Stimulated activated CD4-positive, alpha-beta T cell treated with anti-CD3 and anti-CD28 coated beads, Interleukin-2, amount 100 ng/mL, for 4 hours (primary cell): Measurements from ENCODE around the gene CX3CR1.
"Not testable (repeated sequence)": the region's sequence is repeated elsewhere in the genome, so short reads cannot be mapped to it uniquely, and the experiment has no call there.

ENCODE experiments used
- DNase-seq: peaks from one replicate; pipeline ENCODE4 v3.0.0-alpha.2; 2020; ENCODE audit warnings: low read depth

CX3CR1 gene

DNA sequence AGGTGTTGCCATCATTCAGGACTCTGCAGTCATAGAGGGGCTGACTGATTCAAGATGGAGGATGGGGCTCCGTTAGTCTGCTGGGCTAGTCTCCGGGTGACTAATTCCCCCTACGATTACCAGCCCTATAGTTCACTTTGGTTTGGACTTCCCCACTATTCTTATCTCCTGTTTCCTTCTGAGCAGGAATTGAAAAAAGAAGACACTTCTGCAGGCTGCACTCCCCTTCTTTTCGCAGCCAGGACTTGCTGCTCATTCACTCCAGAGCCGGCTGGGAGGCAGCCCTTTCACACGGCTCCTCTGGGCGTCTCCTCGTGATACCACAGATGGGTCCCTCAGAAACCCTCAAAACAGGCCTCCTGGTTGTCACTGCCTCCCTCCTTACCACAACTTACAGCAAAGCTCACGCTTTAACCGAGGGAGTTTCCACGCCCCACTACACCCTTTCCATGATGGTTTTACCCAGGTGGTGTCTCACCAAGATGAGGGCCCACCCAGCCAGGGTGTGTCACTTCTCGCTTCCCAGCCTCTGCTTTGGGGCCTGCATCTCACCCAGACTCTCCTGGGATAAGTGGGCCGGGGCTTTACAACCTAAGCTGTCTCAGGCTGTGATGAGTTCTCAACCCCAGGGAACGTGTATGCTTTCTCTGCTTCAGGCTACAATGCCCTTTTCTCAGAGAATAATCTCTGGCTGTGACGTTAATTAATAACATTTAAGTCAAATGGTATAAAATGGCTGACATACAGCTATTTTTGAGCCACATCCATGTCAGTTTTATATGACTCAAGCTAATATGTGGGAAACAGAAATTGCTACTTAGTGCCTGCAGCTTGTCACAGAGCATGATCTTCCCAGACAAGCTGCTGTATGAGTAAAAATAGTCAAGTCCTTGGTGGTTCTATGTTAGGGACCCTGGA, 11.9 kb downstream of the CX3CR1 start:
- peak; percentile 59 for DNase-seq

DNA sequence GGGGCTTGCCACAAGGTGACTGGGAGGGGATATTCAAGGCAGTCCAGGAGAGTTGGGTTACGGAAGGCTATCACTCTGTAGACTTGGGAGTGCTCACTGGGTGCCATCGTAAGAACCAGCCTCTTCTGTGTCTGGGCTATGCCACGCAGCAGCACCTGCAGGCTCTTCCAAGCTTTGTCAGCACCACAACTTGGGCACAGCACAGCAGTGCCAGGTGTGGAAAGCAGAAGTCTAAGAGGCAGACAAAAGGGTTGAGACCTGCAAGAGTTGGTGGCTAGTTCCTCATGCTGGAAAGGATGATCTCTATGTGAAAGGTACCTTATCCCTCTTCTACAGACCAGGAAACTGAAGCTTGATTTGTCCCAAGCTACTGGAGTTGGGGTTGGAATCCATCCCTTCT, 15.8 kb downstream of the CX3CR1 start:
- DNase-seq: no peak

DNA sequence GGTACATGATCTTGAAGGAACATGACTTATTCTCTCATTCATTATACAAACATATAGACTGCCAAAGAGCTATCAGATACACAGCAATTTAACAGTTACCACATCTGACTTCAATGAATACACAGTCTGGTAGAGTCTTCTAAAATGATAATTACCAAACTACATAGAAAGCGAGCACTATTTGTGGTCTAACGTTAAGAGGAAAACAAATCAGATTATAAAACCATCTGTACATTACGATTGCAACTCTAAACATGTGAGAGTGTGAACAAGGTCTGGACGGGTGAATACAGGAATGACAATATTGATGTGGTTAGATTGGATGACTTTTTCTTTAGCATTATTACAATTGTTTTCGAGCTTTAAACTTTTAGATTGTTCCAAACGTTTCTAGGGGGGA, 16.3 kb downstream of the CX3CR1 start:
- DNase-seq: no peak

DNA sequence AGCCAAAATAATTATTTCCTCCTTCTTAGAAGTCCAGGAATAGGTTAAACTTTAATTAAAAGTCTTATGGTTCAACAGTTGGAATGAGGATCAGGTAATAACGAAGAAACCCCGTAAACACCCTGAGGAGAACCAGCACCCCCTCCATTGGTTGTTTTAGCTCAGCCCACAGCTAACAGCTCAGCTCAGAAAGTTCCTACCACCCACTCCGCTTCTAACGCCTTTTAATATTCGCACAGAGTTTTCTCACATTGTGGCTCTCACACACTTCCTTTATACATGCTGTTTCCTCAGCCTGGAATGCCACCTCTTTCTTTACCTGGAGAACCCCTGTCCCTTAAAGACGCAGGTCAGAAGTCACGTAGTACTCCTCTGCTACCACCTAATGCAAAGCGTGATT, 17.0 kb downstream of the CX3CR1 start:
- no peak for DNase-seq

DNA sequence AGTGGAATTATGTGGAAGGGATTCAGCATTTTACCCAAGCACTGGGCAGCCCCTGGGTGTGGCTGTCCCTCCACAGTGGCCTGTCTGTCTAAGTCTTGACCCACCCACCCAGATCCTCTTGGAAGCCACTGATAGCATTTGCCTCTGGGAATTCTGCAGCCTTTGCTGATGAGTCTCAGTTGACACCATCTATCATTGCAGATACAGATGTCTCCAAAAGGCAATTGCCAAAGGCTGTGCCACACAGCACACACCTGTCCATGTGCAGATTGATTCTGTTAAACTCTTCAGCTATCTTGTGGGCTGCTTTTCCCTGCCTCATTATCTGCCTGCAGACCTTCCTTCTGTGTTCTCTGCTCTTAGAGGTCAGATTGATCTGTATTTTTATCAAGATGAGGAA, 18.1 kb downstream of the CX3CR1 start:
- DNase-seq: no peak

DNA sequence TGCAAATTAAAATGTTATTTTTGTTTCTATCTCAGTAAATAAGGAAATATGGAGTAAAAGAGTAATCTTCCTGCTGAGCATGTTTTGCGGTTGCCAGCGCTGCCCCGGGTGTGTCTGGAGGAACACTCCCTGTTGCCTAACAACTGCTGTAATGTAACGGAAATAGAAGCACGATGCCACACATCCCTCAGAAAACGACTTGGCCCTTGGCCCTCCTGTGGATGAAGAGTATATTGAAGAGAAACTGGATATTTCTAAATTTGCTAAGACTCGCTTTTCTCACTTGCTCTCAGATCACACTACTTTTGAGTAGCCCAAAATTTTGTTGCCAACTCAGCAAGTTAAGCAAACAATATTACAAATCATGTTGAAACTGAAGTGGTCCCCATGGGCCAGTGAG, 18.9 kb downstream of the CX3CR1 start:
- peak; percentile 4 for DNase-seq

DNA sequence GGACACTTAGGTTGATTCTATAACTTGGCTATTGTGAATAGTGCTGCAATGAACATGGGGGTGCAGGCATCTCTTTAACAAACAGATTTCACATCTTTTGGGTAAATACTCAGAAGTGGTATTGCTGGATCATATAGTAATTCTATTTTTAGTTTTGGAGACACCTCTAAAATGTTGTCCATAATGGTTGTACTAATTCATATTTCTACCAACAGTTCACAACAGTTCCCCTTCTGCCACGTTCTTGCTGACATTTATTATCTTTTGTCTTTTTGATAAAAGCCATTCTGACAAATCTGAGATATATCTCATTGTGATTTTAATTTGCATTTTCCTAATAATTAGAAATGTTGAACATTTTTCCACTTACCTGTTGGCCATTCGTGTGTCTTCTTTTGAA, 19.5 kb downstream of the CX3CR1 start:
- DNase-seq: no peak

DNA sequence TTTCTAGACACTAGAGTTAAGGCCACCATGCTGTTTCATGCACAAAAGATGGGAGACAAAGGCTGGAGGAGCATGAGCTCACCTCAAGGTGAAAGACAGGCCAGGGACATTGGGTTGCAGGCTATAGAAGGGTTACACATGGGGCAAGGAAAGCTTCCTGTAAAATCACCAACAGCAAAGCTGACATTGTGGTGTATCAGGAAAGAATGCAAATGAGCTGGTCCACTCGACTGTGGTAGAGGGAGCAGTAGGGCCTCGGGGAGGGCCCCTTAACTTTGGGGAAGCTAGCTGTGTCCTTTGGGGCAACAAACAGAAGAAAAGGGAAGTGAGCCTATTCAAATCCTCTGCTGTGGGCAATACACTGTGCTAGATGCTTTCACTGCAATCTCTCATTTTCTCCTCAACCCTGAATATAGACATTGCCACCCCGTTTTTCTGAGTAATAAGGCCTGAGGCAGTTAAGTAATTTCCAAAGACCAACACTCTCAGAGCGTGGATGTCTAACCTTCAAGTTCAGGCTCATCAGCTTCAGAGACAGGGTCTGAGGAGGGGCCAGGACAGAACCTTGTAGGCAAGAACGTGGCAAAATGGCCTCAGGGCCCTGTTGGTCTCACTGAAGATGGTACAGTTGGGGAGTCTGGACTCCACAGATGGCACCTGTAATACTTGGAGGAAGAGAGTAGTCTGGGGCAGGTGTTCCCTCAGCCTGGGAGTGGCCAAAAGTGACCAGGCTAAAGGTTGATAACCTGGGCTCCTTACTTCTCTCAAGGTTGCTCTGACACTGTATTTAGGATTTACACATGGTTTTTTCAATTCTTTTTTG, 24.1 kb downstream of the CX3CR1 start:
- no peak for DNase-seq

DNA sequence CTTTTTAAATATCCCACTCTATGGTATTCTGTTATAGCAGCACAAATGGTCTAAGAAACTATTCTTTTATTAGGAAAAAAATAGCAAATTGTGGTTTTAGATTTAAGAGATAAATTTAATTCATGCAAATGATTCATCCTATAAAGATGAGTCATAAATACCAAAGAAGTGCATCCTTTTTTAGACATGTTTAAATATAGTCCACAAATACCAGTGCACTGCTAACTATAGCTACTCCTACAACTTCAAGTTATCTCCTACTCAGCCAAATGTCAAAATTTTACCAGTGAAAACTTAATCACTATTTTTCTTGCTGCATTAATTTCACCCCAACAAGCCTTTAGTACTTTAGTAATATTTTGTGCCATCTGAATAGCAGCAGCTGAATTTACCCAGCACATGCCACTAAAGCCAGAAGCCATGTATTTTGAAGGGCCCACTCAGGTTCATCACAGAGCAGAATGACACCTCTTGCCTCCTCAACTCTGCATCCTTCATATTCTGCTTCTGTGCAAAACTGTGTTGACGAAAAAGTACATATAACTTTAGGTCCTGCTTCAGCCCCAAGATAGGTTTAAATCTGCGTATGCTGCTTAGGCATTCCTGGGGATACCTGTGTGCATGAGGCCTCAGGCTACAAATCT, 24.9 kb downstream of the CX3CR1 start:
- DNase-seq: no peak

DNA sequence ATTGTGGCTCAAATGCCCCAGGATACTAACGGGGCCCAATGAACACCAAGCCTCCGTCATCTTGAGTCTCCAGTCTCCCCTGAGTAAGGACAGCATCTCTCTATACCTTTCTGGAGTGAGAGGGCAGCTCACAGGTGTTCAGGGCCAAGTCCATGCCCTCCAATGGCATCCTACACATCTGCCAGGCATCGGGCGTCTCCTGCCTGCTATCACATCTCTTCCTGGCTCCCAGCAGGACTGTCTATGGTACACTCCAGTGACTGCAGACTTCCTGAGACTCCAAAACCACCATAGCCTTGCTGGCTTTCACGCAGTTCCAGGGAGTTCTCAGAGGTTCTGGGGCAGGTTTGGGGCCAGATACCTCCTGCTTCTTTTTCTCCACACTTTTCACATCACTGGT, 28.3 kb downstream of the CX3CR1 start:
- DNase-seq: no peak

DNA sequence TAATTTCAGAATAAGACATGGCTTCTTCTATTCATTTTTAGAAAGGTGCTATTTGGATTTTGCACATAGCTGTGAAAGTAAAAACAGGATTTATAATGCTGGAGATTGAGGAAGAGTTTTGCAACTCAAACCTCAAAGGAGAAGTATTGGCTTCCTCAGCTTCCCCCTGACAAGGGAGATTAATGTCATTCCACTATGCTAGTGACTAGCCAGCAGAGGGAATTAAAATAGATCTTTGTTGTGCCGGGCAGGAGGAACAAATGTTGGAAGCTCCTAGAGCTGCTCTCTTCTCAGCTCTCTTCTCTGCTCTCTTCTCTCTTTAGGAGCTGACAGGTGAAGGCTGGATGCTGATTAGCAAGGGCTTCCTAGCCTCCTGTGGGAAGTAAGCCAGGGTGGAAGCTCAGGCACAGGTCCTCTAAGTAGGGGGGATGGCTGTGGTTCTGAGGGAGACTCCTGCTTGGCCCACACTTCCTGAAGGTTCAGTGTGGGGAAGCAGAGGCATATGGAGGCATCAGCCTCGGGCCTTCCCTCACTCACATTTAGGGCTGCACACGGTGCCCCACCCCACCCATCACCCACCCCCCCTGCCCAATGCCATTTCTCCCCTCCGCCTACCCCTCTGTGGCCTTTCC, 29.6 kb downstream of the CX3CR1 start:
- DNase-seq: no peak

DNA sequence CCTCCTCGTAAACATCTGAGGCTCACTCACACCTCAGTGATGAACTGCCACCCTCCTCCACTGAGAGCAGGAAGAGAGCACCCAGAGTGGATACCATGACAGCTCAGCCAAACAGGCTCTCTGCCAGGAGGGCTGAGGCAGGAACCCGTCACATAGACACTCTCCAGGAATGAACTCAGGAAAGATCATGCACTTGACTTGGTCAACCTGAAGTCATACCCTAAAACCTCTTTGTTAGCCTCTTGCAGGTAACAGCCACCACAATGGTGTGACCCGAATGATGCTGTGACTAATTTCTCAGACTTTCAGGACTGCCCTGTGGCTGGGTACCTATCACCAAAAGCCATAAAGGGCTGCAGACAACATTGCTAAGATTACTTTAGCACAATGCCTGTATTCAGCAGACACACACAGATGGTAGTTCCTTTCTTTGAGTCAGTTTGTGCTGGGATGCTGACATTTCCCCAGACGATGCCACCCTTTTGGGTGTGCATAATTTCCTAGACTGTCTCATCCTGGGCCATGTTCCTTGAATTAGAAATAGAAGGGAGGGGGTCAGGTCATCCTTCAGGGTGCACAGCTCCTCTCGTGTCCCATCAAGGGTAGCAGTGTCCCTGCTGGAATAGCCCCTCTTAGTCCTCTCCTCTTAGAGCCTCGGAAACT, 30.3 kb downstream of the CX3CR1 start:
- no peak for DNase-seq

DNA sequence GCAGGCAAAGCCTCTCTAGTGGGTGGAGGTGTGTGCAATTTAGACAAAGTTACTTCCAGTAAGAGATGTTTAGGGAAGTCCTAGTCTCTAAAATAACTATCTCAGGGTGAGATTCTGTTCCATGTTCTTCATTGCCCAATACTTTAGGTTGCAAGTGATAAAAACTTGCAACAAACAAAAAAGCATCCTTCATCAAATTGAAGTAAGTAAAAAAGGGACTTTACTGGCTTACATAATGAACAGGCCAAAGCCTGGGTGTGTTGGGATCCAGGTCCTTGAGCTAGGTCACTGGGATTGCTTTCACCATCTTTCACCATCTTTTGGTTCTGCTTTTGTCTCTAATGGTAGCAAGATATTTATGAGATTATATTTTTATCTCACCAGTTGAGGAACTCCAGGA, 38.3 kb downstream of the CX3CR1 start:
- no peak for DNase-seq

DNA sequence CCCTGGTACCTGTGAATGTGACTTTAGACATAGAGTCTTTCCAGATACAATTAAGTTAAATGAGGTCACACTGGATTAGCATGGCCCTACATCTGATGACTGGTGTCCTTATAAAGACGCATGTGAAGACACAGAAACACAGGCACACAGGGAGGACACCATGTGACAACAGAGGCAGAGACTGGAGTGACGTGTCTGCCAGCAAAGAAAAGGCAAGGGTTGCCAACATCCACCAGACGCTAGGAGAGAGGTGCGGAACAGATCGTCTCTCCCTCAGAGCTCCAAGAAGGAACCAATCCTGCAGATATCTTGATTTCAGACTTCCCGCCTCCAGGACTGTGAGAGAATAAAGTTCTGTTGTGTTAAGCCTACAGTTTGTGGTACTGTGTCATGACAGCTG, 42.8 kb downstream of the CX3CR1 start:
- DNase-seq: no peak

DNA sequence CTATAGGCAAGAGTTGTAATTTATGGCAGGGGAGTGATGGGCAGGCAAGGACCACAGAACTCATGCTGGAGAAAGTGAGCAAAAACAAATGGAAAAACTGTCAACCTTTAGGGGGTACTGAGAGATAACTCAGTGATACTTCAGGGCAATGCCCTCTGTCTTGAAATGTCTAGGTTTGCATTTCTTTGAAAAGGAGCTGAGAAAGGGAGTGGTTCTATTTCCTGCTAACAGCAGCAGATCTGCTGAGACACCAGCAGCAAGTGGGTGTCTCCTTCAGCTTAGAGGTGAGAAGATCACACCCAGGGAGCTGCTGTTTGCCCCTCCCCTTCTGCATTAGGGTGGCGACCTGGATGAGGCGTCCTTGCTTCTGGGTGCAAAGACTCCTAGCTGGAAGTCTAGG, 45.2 kb downstream of the CX3CR1 start:
- peak; percentile 26 for DNase-seq

DNA sequence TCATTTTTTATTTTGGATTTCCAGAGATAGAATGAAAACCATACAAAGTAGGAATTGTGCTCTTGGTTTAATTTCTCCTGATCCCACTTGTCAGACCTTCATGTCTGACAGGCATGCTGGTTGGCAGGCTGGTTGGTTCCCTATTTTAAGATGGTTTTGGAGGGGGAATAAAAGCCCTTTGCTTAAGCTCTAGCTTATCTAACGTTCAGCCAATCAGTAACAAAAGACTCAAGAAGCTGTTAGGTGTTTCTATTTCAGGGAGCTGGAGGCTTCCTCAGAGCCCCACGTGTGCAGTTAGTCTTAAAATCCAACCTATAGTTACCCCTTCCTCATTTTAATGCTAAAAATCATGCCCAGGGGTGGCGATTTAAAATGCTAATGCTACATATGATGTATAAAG, 47.0 kb downstream of the CX3CR1 start:
- DNase-seq: no peak

DNA sequence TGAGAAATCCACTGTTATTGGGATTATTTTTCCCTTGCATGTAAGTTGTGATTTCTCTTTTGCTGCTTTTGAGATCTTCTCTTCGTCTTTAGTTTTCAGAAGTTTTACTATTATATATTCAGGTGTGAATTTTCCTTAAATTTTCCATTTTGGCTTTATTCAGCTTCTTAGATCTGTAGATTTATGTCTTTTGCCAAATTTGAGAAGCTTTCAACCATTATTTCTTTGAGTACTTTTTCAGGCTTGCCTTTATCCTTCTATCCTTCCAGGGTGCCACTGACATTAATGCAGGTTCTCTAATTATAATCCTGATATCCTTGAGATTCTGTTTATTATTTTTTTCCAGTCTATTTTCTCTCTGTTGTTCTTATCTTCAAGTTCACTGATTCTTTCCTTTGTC, 49.4 kb downstream of the CX3CR1 start:
- no peak for DNase-seq

DNA sequence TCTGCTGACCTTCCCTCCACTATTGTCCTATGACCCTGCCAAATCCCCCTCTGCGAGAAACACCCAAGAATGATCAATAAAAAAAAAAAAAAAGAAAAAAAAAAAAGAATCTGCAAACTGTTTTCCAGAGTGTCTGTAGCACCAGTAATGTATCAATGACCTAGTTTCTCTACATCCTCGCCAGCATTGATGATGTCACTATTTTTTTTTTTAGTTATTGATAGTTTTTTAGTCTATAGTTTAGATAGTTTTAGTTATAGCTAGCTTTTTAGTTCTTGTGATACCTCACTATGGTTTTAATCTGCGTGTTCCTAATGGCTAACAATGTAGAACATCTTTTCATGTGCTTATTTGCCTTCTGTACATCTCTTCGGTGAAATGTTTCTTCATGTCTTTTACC, 51.3 kb downstream of the CX3CR1 start:
- no peak for DNase-seq

DNA sequence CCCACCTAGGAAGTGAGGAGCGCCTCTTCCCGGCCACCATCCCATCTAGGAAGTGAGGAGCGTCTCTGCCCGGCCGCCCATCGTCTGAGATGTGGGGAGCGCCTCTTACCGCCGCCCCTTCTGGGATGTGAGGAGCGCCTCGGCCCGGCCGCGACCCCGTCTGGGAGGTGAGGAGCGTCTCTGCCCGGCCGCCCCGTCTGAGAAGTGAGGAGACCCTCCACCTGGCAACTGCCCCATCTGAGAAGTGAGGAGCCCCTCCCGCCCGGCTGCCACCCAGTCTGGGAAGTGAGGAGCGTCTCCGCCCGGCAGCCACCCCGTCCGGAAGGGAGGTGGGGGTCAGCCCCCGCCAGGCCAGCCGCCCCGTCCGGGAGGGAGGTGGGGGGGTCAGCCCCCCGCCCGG, 52.2 kb downstream of the CX3CR1 start:
- not testable (repeated sequence) for DNase-seq

DNA sequence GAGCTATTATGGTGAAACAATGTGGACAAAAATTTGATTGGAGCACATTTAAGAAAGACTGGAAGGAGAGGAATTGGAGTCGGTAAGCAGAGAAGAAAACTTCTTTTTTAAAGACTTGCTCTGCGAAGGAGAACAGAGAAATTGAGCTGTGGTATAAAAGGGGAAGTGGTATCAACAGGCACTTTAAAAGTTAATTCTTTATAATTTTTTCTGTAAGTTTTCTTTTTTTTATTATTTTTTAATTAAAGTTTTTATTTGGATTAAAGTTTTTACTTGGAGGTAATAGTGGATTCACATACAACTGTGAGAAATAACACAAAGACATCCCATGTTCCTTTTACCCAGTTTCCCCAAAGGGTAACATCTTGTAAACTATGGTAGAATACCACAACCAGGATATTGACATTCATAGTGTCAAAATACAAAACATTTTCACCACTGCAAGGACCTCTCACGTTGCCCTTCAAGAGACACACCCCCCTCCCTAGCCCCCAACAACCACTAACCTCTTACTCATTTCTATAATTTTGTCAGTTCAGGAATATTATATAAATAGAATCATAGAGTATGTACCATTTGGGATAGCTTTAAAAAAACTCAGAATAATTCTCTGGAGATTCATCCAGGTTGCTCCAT, 53.6 kb downstream of the CX3CR1 start:
- DNase-seq: no peak

DNA sequence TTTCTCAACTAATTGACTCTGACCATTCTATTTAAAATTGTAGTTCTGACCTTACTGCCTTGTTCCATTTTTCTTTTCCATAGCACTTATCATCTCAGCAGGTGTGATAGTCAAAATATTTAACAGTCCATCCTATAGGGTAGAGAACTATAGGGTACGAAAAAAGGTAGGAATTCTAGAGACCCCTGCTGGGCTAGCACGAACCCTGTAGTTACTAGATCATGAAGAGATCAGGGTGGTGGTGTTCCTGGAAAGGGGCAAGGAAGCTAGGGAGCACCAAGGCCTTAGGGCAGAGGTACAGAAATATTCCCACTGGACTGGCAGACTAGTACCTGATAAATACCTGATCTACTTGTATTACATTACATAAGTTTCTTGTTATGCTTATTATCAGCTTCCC, 55.5 kb downstream of the CX3CR1 start:
- no peak for DNase-seq
